Measurements from ENCODE around the gene PSTK.

- no peak for TF ChIP-seq ATF7 (IDR thresholded peaks at IDR 0.05; ENCODE audit: low read depth)
- no peak for TF ChIP-seq BHLHE40 (IDR thresholded peaks at IDR 0.05; ENCODE audit: borderline replicate concordance in 1 of 2, low read depth in 2 of 2, low read length in 1 of 2)
- TF ChIP-seq MYC (IDR thresholded peaks at IDR 0.05; ENCODE audit: insufficient read depth, insufficient read length, insufficient replicate concordance, low read length, severe bottlenecking): no peak
- no peak for TF ChIP-seq MAX (IDR thresholded peaks at IDR 0.05; ENCODE audit: low read depth, low read length)
- no peak for TF ChIP-seq CTCF (IDR thresholded peaks at IDR 0.05 in 2 of 3, conservative IDR thresholded peaks at IDR 0.05 in 1 of 3; ENCODE audit: control insufficient read depth in 2 of 3, extremely low read depth in 1 of 3, insufficient read depth in 1 of 3, low read depth in 3 of 3, low read length in 3 of 3)
Observed at GRCh38 chr10:122998934-122999333, 18.7 kb downstream of the PSTK start.

All from GM12878 (cell line).